ENCODE data around the gene CCNJL.
A peak's percentile ranks its signal among the peaks of the same experiment; 100 is the strongest.

CCNJL gene

DNA sequence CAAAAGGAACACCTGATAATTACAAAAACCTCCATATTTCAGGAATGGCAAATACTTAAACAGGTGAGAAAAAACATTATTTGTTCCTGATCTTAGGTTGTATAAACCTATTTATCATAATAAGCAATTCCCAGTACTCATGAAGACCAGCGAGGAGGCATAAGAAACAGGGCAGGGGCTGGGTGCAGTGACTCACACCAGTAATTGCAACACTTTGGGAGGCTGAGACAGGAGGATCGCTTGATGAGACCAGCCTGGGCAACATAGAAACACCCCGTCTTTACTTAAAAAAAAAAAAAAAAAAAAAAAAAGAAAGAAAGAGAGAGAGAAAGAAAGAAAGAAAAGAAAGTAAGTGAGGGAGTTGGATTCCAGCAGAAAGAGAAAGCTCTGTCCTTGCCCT is 21.6 kb downstream of the CCNJL start:
- Histone ChIP-seq H3K36me3 (ENCODE audit: control insufficient read depth, insufficient read depth, low read length) (no peaks in the 10 kb centered on the region), H3K4me1 (ENCODE audit: control insufficient read depth, insufficient read depth, low read length) (peaks cover 53% of the 10 kb centered on the region), H3K27me3 (ENCODE audit: control insufficient read depth, insufficient read depth, low read length) (no peaks in the 10 kb centered on the region)

DNA sequence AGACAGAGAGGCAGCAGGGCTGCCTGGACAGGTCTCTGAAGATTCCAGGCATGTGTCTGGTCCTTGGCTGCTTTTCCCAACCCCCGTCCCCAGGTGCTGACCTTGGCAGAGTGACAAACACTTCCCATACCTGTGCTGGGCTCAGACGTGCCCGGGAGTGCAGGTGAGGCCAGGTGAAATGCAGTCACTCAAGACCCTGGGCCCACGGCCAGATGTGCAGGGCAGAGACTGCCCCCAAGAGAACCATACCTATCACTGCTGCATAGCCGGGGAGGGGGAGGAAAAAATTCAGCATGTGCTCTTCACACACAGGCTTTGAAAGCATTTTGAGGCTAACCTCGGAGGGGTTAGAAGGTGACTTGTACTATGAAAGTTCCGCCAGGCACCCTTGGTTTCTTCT is 22.6 kb downstream of the CCNJL start:
- Histone ChIP-seq H3K27ac (ENCODE audit: low read depth, low read length) (0 out of 2 replicates have a peak overlapping the region, but pooled peaks have one; percentile 13), H3K9me3 (ENCODE audit: control insufficient read depth, insufficient read depth, low read depth, low read length) (no peaks in the 10 kb centered on the region), H3K4me1 (ENCODE audit: control insufficient read depth, insufficient read depth, low read length) (peaks cover 55% of the 10 kb centered on the region), H3K4me3 (ENCODE audit: low read depth, low read length) (no peak overlapping the region), H3K27me3 (ENCODE audit: control insufficient read depth, insufficient read depth, low read length) (no peaks in the 10 kb centered on the region), H3K36me3 (ENCODE audit: control insufficient read depth, insufficient read depth, low read length) (no peaks in the 10 kb centered on the region), H3K9ac (ENCODE audit: low read length) (no peak overlapping the region)

More for the DNA sequence above, 21.6 kb downstream of the CCNJL start:
- H3K9ac ChIP-seq (ENCODE audit: low read length), result no peak overlapping the region
- H3K9me3 ChIP-seq (ENCODE audit: control insufficient read depth, insufficient read depth, low read depth, low read length), result no peaks in the 10 kb centered on the region
- no peak overlapping the region for H3K27ac ChIP-seq (ENCODE audit: low read depth, low read length)
- H3K4me3 ChIP-seq (ENCODE audit: low read depth, low read length), result no peak overlapping the region

DNA sequence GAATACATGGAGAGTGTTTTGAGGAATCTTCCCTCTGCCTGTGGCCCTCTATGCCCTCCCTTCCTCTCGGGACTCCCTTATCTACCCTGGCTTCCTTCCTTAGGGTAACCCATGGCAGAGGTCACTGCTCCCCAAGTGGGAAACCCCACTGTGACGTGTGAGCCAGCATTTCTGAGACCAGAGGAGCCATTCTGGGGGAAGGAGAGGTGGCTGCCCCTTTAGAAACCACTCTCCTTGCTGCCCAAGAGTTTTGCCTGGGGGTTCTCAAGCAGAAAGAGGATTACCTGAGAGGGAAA is 23.1 kb downstream of the CCNJL start:
- Histone ChIP-seq H3K4me3 (ENCODE audit: low read depth, low read length) (no peak overlapping the region), H3K27me3 (ENCODE audit: control insufficient read depth, insufficient read depth, low read length) (no peaks in the 10 kb centered on the region), H3K9ac (ENCODE audit: low read length) (peak overlapping the region; percentile 17), H3K4me1 (ENCODE audit: control insufficient read depth, insufficient read depth, low read length) (peaks cover 51% of the 10 kb centered on the region), H3K36me3 (ENCODE audit: control insufficient read depth, insufficient read depth, low read length) (no peaks in the 10 kb centered on the region), H3K9me3 (ENCODE audit: control insufficient read depth, insufficient read depth, low read depth, low read length) (no peaks in the 10 kb centered on the region), H3K27ac (ENCODE audit: low read depth, low read length) (0 out of 2 replicates have a peak overlapping the region, but pooled peaks have one; percentile 13)

DNA sequence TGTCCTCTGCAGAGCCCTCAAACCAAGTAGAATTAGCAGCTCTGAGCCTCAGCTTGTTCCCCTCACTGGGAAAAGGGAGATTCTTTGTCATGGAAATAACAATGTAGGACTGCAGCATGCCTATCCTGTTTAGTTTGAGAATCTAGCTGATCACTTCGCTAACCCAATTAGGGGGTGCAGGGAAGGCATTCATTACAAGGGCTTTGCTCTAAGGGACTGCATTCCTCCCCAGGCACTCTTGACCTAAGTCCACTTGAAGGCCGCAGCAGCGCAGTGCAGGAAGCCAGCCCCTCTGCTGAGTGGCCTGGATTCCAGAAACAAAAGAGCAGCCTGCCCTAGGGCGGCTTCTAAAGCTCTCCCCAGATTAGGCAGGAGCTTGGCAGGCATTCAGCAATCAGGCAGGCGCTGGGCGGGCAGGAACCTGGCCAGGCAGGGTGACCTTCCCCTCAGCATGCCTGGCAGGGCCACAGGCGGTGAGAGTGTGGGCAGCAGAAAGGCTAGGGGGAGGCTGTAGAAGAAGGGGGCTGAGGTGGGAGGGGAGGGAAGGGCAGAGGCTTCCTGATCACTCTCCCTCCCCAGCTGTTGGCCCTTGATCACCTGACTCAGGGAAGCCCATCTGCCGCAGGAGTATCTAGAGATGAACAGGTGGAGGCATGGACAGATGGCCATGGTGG is 24.8 kb downstream of the CCNJL start:
- Histone ChIP-seq H3K4me3 (ENCODE audit: low read depth, low read length) (peak overlapping the region; percentile 15; the same call in 1 of the 2 replicates), H3K9ac (ENCODE audit: low read length) (peak overlapping the region; percentile 65), H3K27ac (ENCODE audit: low read depth, low read length) (peak overlapping the region; percentile 11)

DNA sequence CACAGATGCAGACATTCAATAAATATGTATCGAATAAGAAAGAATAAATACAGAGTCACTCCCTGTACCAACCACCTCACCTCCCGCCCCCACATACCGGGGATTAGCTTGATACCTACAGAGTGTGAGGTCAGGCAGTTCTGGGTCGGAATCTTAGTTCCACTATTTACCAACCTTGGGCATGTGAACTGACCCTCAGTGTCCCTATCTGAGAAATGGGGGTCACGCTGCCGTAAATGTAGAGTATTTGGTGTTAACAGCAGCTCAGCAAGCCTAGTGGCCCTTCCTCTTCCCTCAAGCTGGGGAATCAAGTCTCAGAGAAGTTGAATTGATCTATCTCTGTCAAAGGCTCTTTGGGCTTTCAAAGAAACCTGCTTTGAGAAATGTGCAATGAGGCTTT is 25.4 kb downstream of the CCNJL start:
- peaks cover 40% of the 10 kb centered on the region for H3K4me1 ChIP-seq (ENCODE audit: control insufficient read depth, insufficient read depth, low read length)
- no peaks in the 10 kb centered on the region for H3K9me3 ChIP-seq (ENCODE audit: control insufficient read depth, insufficient read depth, low read depth, low read length)
- H3K27ac ChIP-seq (ENCODE audit: low read depth, low read length), result peak overlapping the region; percentile 11
- peak overlapping the region; percentile 15; the same call in 1 of the 2 replicates for H3K4me3 ChIP-seq (ENCODE audit: low read depth, low read length)
- H3K36me3 ChIP-seq (ENCODE audit: control insufficient read depth, insufficient read depth, low read length), result no peaks in the 10 kb centered on the region
- H3K9ac ChIP-seq (ENCODE audit: low read length), result peak overlapping the region; percentile 29
- no peaks in the 10 kb centered on the region for H3K27me3 ChIP-seq (ENCODE audit: control insufficient read depth, insufficient read depth, low read length)

More for the DNA sequence above, 24.8 kb downstream of the CCNJL start:
- H3K27me3 ChIP-seq (ENCODE audit: control insufficient read depth, insufficient read depth, low read length), result no peaks in the 10 kb centered on the region
- H3K4me1 ChIP-seq (ENCODE audit: control insufficient read depth, insufficient read depth, low read length), result peaks cover 40% of the 10 kb centered on the region
- H3K36me3 ChIP-seq (ENCODE audit: control insufficient read depth, insufficient read depth, low read length), result no peaks in the 10 kb centered on the region
- no peaks in the 10 kb centered on the region for H3K9me3 ChIP-seq (ENCODE audit: control insufficient read depth, insufficient read depth, low read depth, low read length)

DNA sequence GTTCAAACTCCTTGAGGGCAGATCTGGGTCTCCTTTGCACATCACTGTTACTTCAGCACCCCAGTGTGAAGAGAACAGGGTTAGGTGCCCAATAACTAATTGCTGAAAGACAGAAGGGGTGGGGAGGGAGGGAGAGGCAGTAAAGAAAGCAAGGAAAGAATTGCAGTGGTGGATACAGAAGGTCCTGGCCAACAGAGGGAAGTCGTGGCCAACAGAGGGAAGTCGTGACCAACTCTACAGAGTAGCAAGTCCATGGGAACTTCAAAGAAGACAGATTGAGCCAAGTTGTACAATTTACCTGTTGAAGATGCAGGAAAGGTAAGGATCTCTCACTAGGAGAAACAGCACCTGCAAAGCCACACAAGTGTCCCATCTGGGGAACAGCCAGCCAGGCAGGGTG is 27.0 kb downstream of the CCNJL start:
- Histone ChIP-seq H3K4me3 (ENCODE audit: low read depth, low read length) (no peak overlapping the region), H3K27me3 (ENCODE audit: control insufficient read depth, insufficient read depth, low read length) (no peaks in the 10 kb centered on the region), H3K9me3 (ENCODE audit: control insufficient read depth, insufficient read depth, low read depth, low read length) (no peaks in the 10 kb centered on the region), H3K4me1 (ENCODE audit: control insufficient read depth, insufficient read depth, low read length) (peaks cover 48% of the 10 kb centered on the region), H3K27ac (ENCODE audit: low read depth, low read length) (no peak overlapping the region), H3K36me3 (ENCODE audit: control insufficient read depth, insufficient read depth, low read length) (peaks cover 3% of the 10 kb centered on the region), H3K9ac (ENCODE audit: low read length) (no peak overlapping the region)

DNA sequence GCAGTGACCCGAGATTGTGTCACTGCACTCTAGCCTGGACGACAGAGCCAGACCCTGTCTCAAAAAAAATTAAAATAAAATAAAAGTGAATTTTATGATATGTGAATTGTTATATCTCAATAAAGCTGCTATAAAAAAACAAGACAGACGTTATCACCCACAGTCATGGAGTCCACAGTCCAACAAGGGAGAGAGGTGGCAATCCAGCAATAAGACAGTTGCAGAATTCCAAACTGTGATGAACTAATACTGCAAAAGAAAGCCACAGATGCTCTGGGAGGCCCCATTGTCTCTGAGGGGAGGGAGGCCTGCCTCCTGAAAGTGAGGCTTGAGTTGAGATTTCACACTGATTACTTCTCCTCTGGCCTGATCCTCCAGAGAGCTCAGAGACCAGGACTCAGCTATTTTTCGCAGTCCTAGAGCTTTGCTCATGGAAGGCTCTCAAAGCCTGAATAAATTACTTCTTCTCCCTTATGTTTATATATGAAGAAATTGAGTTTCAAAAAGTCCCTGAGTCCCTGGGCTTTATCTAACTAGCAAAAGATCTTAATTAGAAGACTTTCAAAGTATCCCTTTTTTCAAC is 28.0 kb downstream of the CCNJL start:
- Histone ChIP-seq H3K27ac (ENCODE audit: low read depth, low read length) (no peak overlapping the region), H3K4me3 (ENCODE audit: low read depth, low read length) (no peak overlapping the region), H3K9ac (ENCODE audit: low read length) (no peak overlapping the region), H3K4me1 (ENCODE audit: control insufficient read depth, insufficient read depth, low read length) (peaks cover 41% of the 10 kb centered on the region), H3K27me3 (ENCODE audit: control insufficient read depth, insufficient read depth, low read length) (no peaks in the 10 kb centered on the region), H3K36me3 (ENCODE audit: control insufficient read depth, insufficient read depth, low read length) (peaks cover 12% of the 10 kb centered on the region), H3K9me3 (ENCODE audit: control insufficient read depth, insufficient read depth, low read depth, low read length) (no peaks in the 10 kb centered on the region)

DNA sequence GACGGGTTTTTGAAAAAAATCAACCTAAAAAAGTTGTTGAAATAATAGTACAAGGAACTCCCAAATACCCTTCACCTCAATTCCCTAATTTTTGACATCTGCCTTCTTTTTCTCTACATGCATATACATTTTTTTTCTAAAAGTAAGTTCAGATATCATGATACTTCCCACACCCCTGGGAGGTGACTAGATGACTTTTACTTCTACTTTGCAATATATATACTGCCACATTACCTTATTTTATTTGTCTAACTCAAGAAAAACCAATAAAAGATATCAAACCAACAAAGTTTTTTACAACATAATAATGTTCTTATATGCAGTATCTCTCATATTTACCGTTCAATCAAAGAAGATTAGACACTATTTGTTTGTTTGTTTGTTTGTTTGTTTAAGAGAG is 31.1 kb downstream of the CCNJL start:
- H3K4me3 ChIP-seq (ENCODE audit: low read depth, low read length), result no peak overlapping the region
- H3K36me3 ChIP-seq (ENCODE audit: control insufficient read depth, insufficient read depth, low read length), result peaks cover 26% of the 10 kb centered on the region
- no peaks in the 10 kb centered on the region for H3K9me3 ChIP-seq (ENCODE audit: control insufficient read depth, insufficient read depth, low read depth, low read length)
- H3K4me1 ChIP-seq (ENCODE audit: control insufficient read depth, insufficient read depth, low read length), result peaks cover 16% of the 10 kb centered on the region
- H3K27me3 ChIP-seq (ENCODE audit: control insufficient read depth, insufficient read depth, low read length), result no peaks in the 10 kb centered on the region
- no peak overlapping the region for H3K9ac ChIP-seq (ENCODE audit: low read length)
- no peak overlapping the region for H3K27ac ChIP-seq (ENCODE audit: low read depth, low read length)

DNA sequence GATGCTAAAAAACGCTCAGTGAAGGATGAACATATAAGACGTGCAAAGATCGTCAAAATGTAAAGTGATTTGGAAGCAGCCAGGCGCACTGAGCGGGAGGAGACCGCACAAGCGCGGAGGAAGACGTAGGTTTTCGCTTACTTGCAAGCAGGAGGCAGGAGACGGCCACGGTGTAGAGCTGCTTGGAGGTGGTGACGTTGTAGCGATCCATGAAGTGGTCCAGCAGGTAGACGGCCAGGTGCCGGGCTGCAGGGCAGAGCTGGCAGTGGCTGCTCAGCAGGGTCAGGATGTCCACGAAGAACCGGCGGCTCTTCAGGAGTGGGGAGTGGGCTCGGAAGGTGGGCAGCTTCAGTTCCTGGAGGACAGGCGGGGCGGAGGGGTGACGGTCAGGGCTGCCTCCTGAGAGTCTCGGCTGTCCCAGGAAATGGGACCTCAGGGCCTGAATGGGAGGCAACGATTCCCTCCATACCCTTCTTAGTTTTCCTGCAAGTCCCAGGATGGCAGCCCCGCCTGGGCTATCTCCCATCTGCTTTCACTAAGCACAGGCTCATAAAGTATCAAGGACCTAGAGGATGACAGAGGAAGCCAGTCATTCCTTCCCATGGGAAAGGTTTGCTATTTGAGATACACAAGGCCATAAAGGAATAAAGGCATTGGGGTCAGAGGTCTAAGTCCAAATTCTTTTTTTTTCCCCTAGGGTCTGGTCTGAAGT is 31.8 kb downstream of the CCNJL start:
- peaks cover 9% of the 10 kb centered on the region for H3K4me1 ChIP-seq (ENCODE audit: control insufficient read depth, insufficient read depth, low read length)
- H3K27me3 ChIP-seq (ENCODE audit: control insufficient read depth, insufficient read depth, low read length), result no peaks in the 10 kb centered on the region
- H3K4me3 ChIP-seq (ENCODE audit: low read depth, low read length), result no peak overlapping the region
- H3K9ac ChIP-seq (ENCODE audit: low read length), result no peak overlapping the region
- H3K36me3 ChIP-seq (ENCODE audit: control insufficient read depth, insufficient read depth, low read length), result peaks cover 30% of the 10 kb centered on the region
- H3K27ac ChIP-seq (ENCODE audit: low read depth, low read length), result no peak overlapping the region
- no peaks in the 10 kb centered on the region for H3K9me3 ChIP-seq (ENCODE audit: control insufficient read depth, insufficient read depth, low read depth, low read length)

DNA sequence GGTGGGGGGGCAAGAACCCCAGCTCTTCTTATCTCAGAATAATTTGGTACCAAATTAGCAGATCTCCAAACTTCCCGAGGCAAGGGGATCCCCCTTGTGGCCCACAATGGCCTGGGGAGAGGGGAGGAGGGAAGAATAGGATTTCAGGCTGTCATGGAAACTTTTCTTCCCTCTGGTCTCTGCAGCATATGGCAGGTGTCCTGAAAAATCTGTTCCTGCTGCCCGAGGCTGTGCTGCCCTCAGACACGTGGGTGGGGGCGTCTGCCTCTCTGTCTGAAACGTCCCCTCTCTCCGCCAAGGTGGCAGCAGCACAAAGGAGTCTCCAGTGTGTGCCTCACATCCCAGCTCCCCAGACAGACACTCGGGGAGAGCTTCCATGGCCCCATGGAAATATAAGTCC is 34.0 kb downstream of the CCNJL start:
- no peaks in the 10 kb centered on the region for H3K27me3 ChIP-seq (ENCODE audit: control insufficient read depth, insufficient read depth, low read length)
- H3K4me1 ChIP-seq (ENCODE audit: control insufficient read depth, insufficient read depth, low read length), result peaks cover 12% of the 10 kb centered on the region
- peaks cover 32% of the 10 kb centered on the region for H3K36me3 ChIP-seq (ENCODE audit: control insufficient read depth, insufficient read depth, low read length)
- H3K9ac ChIP-seq (ENCODE audit: low read length), result no peak overlapping the region
- no peaks in the 10 kb centered on the region for H3K9me3 ChIP-seq (ENCODE audit: control insufficient read depth, insufficient read depth, low read depth, low read length)
- H3K4me3 ChIP-seq (ENCODE audit: low read depth, low read length), result no peak overlapping the region
- no peak overlapping the region for H3K27ac ChIP-seq (ENCODE audit: low read depth, low read length)

DNA sequence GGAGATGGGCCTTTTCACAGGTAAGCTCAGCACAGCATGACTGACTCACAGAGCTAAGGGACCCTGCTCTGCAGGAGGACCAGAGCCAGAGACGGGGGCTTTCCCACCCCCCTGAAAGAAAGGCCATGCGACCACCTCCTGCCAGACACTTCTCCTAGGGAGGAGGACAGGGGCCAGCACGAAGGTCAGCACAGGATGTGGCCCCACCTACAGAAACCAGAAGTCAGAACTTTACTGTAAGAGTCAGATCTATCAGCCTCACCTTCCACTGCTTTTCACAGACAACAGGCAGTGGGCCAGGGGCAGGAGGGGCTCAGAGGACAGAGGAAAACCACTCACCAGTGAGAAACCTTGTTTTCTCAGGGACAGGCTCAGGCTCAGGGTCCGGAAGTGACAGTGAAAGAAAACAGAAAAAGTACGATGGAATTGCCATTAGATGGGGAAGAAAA is 37.9 kb downstream of the CCNJL start:
- no peaks in the 10 kb centered on the region for H3K9me3 ChIP-seq (ENCODE audit: control insufficient read depth, insufficient read depth, low read depth, low read length)
- no peaks in the 10 kb centered on the region for H3K27me3 ChIP-seq (ENCODE audit: control insufficient read depth, insufficient read depth, low read length)
- peaks cover 21% of the 10 kb centered on the region for H3K36me3 ChIP-seq (ENCODE audit: control insufficient read depth, insufficient read depth, low read length)
- H3K4me3 ChIP-seq (ENCODE audit: low read depth, low read length), result no peak overlapping the region
- no peak overlapping the region for H3K27ac ChIP-seq (ENCODE audit: low read depth, low read length)
- H3K4me1 ChIP-seq (ENCODE audit: control insufficient read depth, insufficient read depth, low read length), result peaks cover 28% of the 10 kb centered on the region
- H3K9ac ChIP-seq (ENCODE audit: low read length), result no peak overlapping the region
